Gastroesophageal sphincter (tissue), 4 donors: ENCODE data around the gene WNT16. TPM values are rescaled to one million over a fixed set of nuclear protein-coding genes. Genes with fewer than 3 reads are reported as not detected.

Experiments
- ATAC-seq: fragments of 150-250 bp; one replicate; pipeline ENCODE4 v1.9.1; 2016; ENCODE audit warnings: mild to moderate bottlenecking, moderate library complexity
- H3K27ac ChIP-seq, 4 donors: fragments of 200-600 bp; sonication (generic) in 3 of 4; 1 replicate in 3 of 4; 2 replicates in 1 of 4; pipeline ENCODE4 v1.5.1; 2016 to 2019
- H3K27me3 ChIP-seq: fragments of 200-600 bp; sonication (generic); one replicate; pipeline ENCODE4 v1.5.1; 2019
- H3K36me3 ChIP-seq, 2 donors: fragments of 200-600 bp; sonication (generic); one replicate each; pipeline ENCODE4 v1.5.1; 2019; ENCODE audit warnings: control low read depth in 1 of 2
- H3K4me1 ChIP-seq, 3 donors: fragments of 200-600 bp; sonication (generic); 1 replicate in 2 of 3; 2 replicates in 1 of 3; pipeline ENCODE4 v1.5.1; 2016 to 2019; ENCODE audit warnings: control low read depth in 2 of 3
- H3K4me3 ChIP-seq, 2 donors: fragments of 200-600 bp; sonication (generic); one replicate each; pipeline ENCODE4 v1.5.1; 2019; ENCODE audit warnings: mild to moderate bottlenecking in 1 of 2, moderate library complexity in 1 of 2
- H3K9me3 ChIP-seq, 3 donors: fragments of 200-600 bp; sonication (generic); one replicate each; pipeline ENCODE4 v1.5.1; 2017 to 2019; ENCODE audit warnings: control low read depth in 2 of 3
- CTCF ChIP-seq, 4 experiments: fragments of 200-600 bp in 2 of 4; fragments of 450-650 bp in 2 of 4; sonication (generic) in 1 of 4; IDR thresholded peaks; one replicate each; pipeline ENCODE4 v1.5.1; 2017 to 2019; ENCODE audit warnings: antibody characterized with exemption in 4 of 4, mild to moderate bottlenecking in 2 of 4, moderate library complexity in 2 of 4
- EP300 ChIP-seq: sonication (generic); formaldehyde crosslinking; IDR thresholded peaks from one replicate; pipeline ENCODE4 v1.6.1; 2017; ENCODE audit warnings: antibody characterized with exemption, mild to moderate bottlenecking
- POLR2A ChIP-seq, 2 donors: fragments of 450-650 bp; IDR thresholded peaks; one replicate each; pipeline ENCODE4 v1.6.1; 2017; ENCODE audit warnings: antibody characterized with exemption in 2 of 2, mild to moderate bottlenecking in 2 of 2, moderate library complexity in 1 of 2
- POLR2AphosphoS5 ChIP-seq: sonication (generic); formaldehyde crosslinking; IDR thresholded peaks from one replicate; pipeline ENCODE4 v1.6.1; 2017; ENCODE audit warnings: antibody characterized with exemption
- WGBS, 2 donors: methylation state at CpG; one replicate each; pipeline ENCODE4 v1.1.5; 2018; ENCODE audit warnings: low coverage in 1 of 2; 5-methylcytosine and 5-hydroxymethylcytosine counted together
- total RNA-seq, 4 donors: library from RNA; depleted of rRNA; stranded (reverse); fragments of >200 nt; gene quantifications; one replicate each; pipeline ENCODE4 v1.1.0, GENCODE V29; 2016

Gene WNT16
- total RNA-seq, 4 donors from 2014 or later: 0.13 to 0.17 (median 0.16) TPM; not detected in 1

- Histone ChIP-seq H3K36me3 (peaks cover 0 to 4% of the 10 kb centered on the region in 2 donors), H3K27me3 (no peaks in the 10 kb centered on the region), H3K27ac (no peak overlapping the region), H3K4me3 (no peak overlapping the region), H3K9me3 (no peaks in the 10 kb centered on the region), H3K4me1 (peaks cover 2 to 34% (median 7%) of the 10 kb centered on the region in 3 donors)
- 41 to 53% methylated on average over 2 of the region's 2 CpGs for WGBS, 2 donors
- no peak for ATAC-seq
- no peak for TF ChIP-seq POLR2AphosphoS5
- TF ChIP-seq CTCF (IDR thresholded peaks at IDR 0.05): no peak
- no peak for TF ChIP-seq POLR2A (IDR thresholded peaks at IDR 0.05)
- TF ChIP-seq EP300: no peak
These were observed 40.7 kb downstream of the WNT16 start for GRCh38 chr7:121369462-121369861.

- peaks cover 0 to 17% of the 10 kb centered on the region in 2 donors for H3K36me3 ChIP-seq
- TF ChIP-seq CTCF (IDR thresholded peaks at IDR 0.05): no peak
- no peak for TF ChIP-seq POLR2A (IDR thresholded peaks at IDR 0.05)
- ATAC-seq: no peak
- 61% methylated on average over 1 of the region's 1 CpG; no CpG with 5 or more reads in 1 of the 2 donors for WGBS, 2 donors
- no peak overlapping the region for H3K4me3 ChIP-seq
- H3K4me1 ChIP-seq: peaks cover 2 to 34% (median 7%) of the 10 kb centered on the region in 3 donors
- no peaks in the 10 kb centered on the region for H3K27me3 ChIP-seq
- no peak overlapping the region for H3K27ac ChIP-seq
- H3K9me3 ChIP-seq: no peaks in the 10 kb centered on the region
These were observed 42.6 kb downstream of the WNT16 start for GRCh38 chr7:121371367-121371766.

- Histone ChIP-seq H3K27ac (no peak overlapping the region), H3K4me1 (peaks cover 2 to 30% (median 7%) of the 10 kb centered on the region in 3 donors), H3K4me3 (no peak overlapping the region), H3K36me3 (peaks cover 0 to 23% of the 10 kb centered on the region in 2 donors), H3K27me3 (no peaks in the 10 kb centered on the region), H3K9me3 (no peaks in the 10 kb centered on the region)
- ATAC-seq: no peak
- 46 to 54% methylated on average over 2 of the region's 2 CpGs for WGBS, 2 donors
- TF ChIP-seq POLR2AphosphoS5: no peak
- no peak for TF ChIP-seq EP300
- TF ChIP-seq POLR2A (IDR thresholded peaks at IDR 0.05): no peak
- no peak for TF ChIP-seq CTCF (IDR thresholded peaks at IDR 0.05)
These were observed 43.1 kb downstream of the WNT16 start for GRCh38 chr7:121371883-121372282.

- ATAC-seq: no peak
- peaks cover 2 to 25% (median 7%) of the 10 kb centered on the region in 3 donors for H3K4me1 ChIP-seq
- no peaks in the 10 kb centered on the region for H3K9me3 ChIP-seq
- H3K36me3 ChIP-seq: peaks cover 0 to 29% of the 10 kb centered on the region in 2 donors
- H3K27me3 ChIP-seq: no peaks in the 10 kb centered on the region
- WGBS, 2 donors: 97 to 100% methylated on average over 1 to 2 of the region's 2 CpGs
- no peak overlapping the region for H3K27ac ChIP-seq
- no peak overlapping the region for H3K4me3 ChIP-seq
- no peak for TF ChIP-seq POLR2AphosphoS5
- TF ChIP-seq POLR2A (IDR thresholded peaks at IDR 0.05): no peak
- no peak for TF ChIP-seq CTCF (IDR thresholded peaks at IDR 0.05)
- no peak for TF ChIP-seq EP300
These were observed 43.7 kb downstream of the WNT16 start for GRCh38 chr7:121372376-121373010.

- TF ChIP-seq POLR2AphosphoS5 (no peak), EP300 (no peak), CTCF (IDR thresholded peaks at IDR 0.05) (no peak), POLR2A (IDR thresholded peaks at IDR 0.05) (no peak)
- H3K9me3 ChIP-seq: no peaks in the 10 kb centered on the region
- no peak overlapping the region for H3K27ac ChIP-seq
- H3K4me1 ChIP-seq: peaks cover 2 to 25% (median 7%) of the 10 kb centered on the region in 3 donors
- no peak overlapping the region for H3K4me3 ChIP-seq
- H3K27me3 ChIP-seq: no peaks in the 10 kb centered on the region
- ATAC-seq: no peak
- peaks cover 0 to 33% of the 10 kb centered on the region in 2 donors for H3K36me3 ChIP-seq
These were observed 44.4 kb downstream of the WNT16 start for GRCh38 chr7:121373177-121373576.
